ENCODE measurements around the gene C14orf93.
"Not testable (repeated sequence)": the region's sequence is repeated elsewhere in the genome, so short reads cannot be mapped to it uniquely, and the experiment has no call there.

C14orf93 gene

DNA sequence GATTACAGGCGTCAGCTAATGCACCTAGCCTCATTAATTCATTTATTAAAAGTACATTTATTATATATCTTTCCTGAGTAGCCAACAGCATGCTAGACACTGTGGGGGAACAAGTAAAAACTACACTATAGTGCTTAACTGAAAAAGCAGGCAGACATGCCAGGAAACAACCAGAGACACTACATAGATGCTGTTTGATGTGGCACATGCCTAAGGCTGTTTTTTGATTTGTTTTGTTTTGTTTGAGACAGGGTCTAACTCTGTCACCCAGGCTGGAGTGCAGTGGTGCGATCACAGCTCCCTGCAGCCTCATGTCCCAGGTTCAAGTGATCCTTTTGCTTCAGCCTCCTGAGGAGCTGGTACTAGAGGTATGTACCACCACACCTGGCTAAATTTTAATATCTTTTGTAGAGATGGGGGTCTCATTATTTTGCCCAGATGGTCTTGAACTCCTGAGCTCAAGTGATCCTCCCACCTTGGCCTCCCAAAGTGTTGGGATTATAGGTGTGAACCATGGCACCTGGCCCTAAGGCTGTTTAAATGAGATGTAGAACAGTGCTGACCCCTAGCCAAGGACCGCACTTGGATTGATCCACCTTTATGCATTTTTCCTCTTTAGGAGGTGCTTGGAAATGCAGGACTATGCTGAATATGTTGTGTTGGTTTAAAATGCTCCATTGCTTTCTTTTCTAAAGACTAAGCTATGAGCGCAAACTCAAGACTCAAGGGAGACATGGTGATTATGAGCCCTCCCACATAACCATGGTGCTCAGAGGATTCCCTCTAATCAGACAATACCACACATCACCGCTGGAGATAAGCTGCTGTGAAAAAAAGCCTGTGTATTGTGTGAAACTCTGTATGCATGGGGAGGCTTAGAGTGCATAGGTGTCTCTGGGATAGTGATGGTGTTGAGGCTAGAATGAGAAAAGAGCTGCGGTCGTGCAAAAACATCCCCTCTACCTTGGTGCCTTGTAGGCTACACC lies 10.5 kb upstream of the C14orf93 start:
- no peak for DNase-seq (ENCODE audit: low spot score)

DNA sequence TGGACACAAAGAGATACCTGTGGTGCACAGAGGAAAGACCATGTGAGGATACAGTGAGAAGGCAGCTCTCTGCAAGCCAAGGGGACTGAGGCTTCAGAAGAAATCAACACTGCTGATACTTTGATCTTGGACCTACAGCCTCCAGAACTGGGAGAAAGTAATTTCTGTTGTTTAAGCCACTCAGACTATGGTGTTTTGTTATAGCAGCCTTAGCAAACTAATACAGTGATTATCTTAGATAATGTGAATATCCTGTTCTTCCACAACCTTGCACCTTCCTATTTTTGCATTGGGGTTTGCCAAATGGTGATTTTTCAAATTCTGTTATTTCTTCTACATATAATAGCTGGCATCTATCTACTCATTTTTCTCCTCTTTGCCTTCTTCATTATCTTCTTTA lies 8.2 kb upstream of the C14orf93 start:
- no peak for DNase-seq (ENCODE audit: low spot score)

DNA sequence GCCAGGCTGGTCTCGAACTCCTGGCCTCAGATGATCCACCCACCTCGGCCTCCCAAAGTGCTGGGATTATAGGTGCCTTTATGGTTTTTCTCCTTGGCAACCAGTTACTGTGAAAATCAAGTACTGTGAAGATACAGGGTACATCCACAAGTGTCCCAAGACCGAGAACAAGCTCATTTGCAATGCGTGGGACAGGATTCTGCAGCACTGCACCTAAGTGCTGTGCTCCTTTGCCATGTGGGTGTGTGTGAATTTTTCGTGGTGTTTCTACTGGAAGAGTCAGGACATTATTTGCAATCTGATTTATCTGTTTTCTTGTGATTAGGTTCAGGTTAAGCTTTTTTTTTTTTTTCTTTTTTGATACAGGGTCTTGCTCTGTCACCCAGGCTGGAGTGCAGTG lies 7.1 kb upstream of the C14orf93 start:
- DNase-seq (ENCODE audit: low spot score): no peak

DNA sequence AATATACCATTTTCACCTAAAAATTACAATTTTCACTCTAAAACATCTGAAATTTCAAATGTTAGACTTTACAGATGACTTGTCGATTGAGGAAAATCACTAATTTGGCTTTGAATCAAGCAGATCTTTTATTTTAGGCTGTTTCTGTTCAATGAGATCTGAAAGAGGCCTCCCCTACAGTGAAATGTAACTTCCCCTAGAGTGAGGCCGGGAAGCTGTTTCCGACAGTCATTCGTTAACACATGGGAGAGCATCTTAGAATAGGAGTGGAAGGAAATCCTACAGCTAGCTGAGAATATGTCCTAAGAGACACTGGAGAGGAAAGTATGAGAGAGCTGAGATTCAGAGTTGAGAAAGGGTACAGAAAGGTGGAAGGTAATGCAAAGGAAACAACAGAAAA lies 5.7 kb upstream of the C14orf93 start:
- DNase-seq (ENCODE audit: low spot score): no peak

DNA sequence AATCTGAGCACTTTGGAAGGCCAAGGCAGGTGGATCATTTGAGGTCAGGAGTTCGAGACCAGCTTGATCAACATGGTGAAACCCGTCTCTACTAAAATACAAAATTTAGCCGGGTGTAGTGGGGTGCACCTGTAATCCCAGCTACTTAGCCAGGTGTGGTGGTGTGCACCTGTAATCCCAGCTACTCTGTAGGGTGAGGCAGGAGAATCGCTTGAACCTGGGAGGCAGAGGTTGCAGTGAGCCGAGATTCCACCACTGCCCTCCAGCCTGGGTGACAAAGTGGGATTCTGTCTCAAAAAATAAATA lies 3.8 kb upstream of the C14orf93 start:
- not testable (repeated sequence) for DNase-seq (ENCODE audit: low spot score)

DNA sequence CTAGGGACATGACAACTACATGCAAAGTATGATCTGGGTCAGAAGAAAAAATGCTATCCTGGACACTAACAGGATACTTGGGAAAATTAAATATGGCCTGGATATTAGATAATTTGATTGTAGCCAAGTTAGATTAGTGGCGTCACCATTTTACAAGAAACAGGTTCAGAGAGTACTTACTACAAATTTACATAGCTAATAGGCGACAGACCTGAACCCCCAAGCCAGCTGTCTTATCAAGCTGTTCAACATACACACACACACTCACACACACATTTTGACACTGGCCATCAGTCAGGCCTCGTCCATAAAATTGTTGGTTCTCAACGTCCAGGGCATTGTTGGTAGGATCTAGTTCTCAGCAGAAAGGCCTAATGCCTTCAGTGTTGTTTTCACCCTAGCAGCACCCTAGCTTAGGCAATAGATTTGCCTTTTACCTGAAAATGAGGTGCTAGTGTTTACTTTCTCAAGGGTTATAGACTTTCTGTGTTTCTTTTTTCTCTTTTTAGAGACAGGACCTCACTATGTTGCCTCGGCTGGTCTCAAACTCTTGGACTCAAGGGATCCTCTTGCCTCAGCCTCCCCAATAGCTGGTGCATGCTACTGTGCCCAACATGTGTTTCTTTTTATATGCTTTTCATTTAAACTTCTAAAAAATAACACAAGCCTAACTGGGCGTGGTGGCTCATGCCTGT lies 3.3 kb upstream of the C14orf93 start:
- DNase-seq (ENCODE audit: low spot score): no peak

DNA sequence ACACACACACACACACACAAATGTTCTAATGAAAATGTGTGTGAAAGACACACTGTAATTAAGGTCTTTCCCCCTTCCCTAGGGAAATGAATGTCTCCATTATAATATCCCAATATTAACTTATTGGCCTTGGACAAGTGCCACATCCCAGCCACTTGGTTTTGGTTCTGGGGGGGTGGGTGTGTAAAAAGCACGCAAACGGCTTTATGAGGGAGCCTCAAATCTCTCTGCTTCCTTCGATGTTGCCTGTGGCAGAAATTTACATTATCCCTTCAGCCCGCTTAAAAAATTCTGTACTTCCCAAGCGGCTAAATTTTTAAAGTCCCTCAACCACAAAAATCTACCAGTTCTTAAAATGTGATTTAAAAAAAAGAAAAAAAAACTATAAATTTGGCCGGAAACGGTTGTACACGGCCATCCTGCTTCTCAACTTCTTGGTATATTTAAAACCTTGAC lies 432 bp downstream of the C14orf93 start:
- no peak for DNase-seq (ENCODE audit: low spot score)

DNA sequence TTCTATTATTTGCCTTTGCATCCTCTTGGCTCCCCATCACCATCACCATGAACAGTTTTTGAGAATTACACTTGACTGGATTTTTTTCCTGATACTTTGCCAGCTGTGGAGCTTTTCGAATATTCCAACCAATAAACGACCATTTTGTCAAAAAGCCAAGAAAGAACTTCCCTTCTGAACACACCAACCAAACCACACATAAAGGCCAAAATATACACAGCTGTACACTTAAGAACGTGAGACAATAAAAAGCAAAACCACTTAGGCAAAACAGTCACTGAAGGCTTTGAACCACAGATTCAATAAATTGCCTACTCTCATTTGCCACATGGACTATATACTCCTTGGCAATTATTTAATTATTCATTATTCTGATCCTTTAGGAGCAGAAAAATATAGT lies 1.1 kb downstream of the C14orf93 start:
- DNase-seq (ENCODE audit: low spot score): no peak

DNA sequence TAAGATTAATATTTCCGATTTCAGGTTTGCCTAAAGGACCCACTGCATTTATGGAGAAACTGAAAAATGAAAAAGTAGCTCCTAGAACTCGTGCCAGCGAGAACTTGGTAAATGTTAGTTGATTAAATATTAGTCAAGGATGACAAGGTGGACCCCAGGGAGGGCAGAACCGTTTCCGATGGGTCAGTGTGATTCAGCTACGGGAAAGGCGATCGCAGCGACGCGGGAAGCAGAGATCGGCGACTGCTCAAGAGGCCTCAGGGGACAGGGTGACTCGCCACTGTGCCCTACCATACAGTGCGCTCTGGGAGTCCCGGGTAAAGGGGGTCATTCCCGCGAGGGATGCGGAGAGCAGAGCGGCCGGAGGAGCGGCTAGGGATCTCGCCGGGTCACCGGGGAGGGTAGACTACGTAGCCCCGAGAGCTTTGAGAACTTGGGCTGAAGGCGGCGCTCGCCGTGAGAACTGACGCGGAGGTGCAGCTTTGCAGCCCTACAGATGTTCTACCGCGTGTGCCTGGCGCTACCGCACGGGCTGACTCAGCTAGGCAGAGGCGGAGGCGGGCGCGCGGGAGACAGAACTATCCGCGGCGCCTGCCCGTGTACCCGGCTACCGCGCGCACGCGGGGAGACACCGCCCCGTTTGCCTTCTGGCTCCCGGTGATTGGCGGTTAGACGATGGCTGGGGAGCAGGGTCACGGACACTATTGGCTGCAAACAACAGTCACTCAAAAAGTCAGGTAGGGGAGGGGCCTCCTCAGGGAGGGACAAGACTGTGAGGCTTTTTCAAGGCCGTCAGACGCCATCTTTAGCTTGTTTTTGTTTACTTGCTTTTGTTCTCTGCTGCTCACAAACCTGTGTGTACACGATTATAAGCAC lies 3.2 kb downstream of the C14orf93 start:
- peak; percentile 99 for DNase-seq (ENCODE audit: low spot score)

DNA sequence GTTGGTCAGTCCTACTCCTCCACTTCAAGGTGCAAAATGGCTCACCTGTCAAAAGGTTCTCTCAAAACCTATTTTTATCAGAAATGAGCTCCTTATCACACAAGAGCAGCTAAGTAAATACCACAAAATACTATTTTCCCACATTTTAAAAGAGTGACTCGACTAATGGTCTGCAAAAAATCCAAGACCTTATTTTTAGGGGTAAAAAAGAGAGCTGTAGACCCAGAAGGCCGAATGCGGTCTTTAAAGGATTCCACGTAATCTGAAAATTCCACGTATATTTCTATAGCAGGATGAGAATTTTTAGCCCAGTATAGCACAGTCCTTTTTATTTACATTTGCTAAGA lies 3.8 kb downstream of the C14orf93 start:
- no peak for DNase-seq (ENCODE audit: low spot score)

DNA sequence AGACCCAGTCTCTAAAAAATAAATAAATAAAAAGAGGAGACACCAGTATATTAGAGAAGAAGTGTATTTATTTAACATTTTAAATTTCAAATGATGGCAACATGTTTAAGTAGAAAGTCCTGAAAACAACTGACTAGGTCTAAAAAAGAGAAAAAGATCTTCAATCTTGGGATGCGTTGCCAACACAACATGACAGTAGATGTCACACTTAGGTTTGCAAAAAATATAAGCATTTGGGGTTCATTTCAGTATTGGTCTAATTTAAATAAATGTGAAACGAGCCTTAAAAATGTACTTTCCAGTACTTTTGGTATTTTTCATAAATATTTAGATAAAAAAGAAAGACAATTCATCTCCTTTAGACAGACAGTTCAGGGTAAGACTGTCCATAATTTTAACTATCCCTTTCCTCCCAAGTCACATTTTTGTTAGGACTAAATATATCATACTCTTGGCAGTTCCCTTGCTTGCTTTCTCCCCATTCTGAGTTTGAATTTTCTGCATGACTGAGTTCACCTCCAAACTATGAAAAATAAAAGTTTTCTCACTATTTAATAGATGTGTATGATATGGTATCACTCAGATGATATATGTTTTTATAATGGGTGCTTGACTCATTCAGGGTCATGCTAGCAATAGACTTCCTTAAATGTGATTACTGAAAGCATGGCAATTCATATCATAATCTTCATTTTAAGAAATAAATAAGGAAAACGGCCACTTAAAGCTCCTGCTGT lies 4.3 kb downstream of the C14orf93 start:
- no peak for DNase-seq (ENCODE audit: low spot score)

DNA sequence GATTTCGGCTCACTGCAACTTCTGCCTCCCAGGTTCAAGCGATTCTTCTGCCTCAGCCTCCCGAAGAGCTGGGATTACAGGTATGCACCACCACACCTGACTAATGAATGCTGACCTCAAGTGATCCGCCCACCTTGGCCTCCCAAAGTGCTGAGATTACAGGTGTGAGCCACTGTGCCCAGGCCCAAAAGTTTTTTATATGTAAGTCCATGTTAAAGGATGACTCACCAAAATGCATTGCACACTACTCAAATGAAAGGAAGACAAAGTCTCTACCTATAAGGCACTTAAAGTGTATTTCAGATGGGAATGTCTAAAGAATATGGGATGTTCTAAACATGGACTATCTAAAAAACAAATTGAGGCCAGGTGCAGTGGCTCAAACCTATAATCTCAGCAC lies 5.7 kb downstream of the C14orf93 start:
- DNase-seq (ENCODE audit: low spot score): not testable (repeated sequence)

DNA sequence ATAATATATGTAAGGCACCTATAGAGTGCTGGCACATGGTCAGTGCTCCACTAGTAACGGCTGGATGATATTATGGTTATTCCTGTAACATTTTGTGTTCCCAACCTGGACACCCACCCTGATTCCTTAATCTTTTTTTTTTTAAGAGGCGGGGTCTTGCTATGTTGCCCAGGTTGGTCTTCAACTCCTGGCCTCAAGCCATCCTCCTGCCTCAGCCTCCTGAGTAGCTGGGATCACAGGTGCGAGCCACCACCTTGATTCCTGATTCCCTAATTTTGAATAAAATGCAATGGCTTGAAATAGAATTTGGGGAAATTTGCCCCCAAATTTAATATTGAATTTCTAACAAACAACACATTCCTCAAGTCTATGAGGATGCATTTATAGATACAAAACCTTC lies 7.4 kb downstream of the C14orf93 start:
- DNase-seq (ENCODE audit: low spot score): no peak

DNA sequence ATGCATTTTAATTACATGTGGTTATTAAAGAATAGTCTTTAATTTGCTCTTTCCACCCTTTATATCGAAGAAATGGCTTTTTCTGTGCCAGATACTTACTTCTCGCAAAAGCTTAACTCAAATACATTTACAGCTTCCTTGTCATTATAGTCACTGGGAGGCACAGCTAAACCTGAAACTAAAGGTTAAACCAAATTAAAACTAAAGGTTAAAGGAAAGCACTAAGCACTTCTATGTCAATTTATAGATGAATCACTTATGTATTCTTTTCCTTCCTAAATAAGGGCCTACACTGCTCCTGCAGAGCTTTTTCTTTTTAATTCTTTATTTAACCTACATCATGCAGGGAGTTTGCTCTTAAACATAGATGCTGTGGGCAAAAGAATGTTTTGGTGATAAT lies 9.1 kb downstream of the C14orf93 start:
- no peak for DNase-seq (ENCODE audit: low spot score)

DNA sequence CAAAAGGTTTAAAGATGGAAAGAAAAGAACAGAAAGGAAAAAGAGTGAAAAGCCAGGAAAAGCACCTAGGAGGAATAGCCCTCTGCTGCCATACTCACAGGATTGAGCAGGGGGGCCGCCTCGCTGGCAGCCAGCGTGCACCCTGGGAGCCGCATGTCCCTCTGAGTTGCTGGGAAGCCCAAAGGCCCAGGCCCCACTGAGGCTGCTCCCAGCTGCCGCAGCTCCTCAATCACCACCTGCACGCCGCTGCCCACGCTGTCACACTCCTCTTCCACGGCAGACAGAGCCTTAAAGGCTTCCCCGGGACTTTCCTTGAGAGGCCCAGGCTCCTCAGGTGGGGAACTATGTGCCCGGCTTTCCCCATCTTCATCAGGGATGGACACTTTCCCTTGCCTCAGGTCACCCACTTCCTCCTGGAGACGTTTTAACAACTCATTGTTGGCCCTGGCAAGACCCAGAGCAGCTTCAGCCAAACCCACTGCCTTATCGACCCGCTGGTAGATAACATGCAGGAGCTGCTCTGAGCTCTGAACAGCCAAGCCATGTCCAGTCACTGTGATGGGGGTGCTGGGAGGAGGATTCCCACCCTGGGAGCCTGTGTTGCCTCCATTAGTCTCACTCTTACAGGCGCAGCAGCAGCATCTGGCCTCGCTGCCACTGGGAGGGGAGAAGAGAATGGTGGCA lies 11.5 kb downstream of the C14orf93 start:
- no peak for DNase-seq (ENCODE audit: low spot score)

DNA sequence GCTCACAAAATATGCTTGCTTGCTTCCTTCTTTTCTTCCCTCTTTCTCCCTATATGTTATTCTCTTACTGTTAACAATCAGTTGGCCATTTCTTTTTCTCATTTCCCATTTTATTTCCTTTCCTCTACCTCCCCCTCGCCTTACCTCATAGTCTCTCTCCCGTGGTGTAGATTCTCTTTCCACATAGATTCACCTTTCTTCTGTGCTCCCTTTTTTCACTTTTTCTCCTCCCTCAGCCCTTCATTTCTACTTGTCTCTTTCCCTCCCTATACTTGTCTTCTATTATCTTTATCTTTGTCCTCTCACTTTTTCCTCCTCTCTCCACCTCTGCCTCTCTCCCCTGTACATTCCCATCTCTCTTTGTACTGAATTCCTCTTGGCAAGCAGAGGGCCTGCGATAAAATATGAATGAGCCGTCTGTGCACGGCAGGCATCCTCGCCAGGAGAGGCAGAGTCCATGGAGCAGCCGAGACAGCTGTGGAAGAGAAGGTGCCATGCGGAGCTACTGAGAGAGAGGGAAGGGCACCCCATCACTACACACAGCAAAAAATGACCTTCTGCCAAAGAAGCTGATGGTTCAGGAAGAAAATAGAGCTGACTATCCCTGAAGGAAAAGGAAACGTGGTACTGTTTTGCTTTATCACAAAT lies 12.1 kb downstream of the C14orf93 start:
- DNase-seq (ENCODE audit: low spot score): no peak

DNA sequence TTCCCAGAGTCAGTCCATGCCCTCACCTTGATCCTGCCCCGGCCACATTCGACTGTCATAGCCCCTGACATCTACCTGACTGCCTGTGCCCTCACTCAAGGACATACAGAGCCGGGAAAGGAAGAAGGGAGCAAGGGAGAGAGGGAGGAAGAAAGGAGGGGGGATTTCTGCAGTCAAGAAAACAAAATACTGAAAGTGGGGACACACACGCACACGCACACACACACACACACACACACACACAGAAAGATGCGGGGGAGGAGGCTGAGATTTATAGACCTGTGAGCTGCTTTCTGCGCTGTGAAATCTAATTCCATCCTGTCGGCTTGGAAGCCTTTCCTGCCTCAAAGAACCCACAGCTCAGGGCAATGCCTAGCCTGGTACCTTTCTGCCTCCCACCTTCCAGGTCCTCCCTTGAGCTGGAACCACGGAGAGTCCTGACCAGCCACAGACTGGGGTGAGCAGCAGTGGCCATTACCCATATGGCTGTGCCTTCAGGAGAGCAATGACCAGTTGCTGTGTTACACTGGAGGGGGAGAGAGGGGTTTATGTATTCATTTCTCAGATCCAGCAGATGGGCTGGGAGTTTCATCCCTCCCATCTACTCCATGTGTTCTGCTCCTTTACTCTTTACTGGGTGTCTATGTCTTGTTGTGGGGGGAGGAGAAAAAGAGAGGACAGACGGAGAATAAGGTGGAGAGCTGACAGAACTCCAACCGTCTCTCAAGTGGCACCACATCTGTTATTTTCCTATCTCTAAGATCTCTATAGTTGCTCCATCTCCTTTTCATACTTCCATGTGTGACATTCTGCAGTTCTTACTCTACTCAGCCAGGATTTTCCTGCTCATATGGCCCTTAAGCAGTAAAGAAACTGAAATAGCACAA lies 12.9 kb downstream of the C14orf93 start:
- no peak for DNase-seq (ENCODE audit: low spot score)

DNA sequence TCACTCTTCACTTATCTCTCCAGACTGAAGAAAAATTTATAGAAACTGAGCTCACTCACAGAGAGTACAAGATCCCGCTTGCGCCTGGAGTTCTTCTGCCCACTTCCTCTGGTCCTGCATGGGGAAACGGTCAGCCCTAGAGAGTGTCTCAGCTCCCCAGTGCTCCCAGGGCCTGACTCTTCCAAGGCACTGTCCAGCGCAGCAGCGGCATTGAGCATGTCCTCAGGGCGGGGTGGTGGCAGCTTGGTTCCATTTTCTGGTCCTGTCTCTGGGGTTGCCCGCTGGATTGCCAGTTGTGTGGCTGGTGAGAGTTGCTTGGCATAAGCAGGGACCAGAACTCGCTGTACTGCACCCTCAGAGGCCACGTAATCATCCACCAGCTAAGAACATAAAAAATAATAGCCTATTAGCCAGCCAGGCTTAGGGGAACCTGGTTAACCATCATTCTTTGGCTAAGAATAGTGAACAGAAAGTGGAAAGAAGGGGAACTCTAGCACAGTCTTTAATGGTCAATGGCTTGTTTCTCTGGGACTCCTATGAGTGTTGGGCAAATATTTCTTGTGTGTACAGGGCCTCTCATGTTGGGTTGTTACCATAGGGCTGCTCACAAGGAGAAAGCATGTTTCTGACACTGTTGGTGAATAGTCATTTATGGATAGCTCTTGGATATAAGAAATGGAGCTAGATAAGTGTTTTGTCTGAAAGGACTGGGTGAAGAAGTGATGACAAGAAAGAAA lies 13.9 kb downstream of the C14orf93 start:
- no peak for DNase-seq (ENCODE audit: low spot score)

DNA sequence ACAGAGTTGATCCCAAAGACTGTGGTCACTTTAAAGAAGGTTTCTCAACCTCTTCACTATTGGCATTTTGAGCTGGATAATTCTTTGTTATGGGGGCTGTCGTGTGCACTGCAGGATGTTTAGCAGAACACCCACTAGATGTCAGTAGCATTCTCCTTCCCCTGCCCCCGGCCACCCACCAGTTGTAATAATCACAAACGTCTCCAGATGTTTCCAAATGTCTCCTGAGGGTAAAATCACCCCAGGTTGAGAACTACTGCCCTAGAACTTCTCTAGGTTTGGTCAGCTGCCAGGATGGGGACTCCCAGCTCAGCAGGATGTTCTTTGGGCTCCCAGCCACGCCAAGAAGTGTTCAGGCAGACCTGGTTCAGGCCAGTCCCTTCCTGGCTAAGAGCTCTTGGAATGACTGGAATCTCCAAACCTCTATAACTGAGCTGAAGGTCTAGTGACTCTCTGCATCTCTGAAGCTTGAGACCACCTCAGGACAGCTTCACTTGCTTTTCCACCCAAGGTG lies 15.1 kb downstream of the C14orf93 start:
- peak; percentile 38 for DNase-seq (ENCODE audit: low spot score)
